CD14-positive monocyte (primary cell): ENCODE measurements around the gene GRPR. TPM values are rescaled to one million over a fixed set of nuclear protein-coding genes. Genes with fewer than 3 reads are reported as not detected.

Experiments
- DNase-seq, 3 donors: peaks; one replicate each; pipeline ENCODE4 v3.0.0-alpha.2; 2011 to 2022
- H2AFZ ChIP-seq: 2 replicates; pipeline ENCODE4 v1.6.0; 2012; ENCODE audit warnings: mild to moderate bottlenecking, low read depth, low read length, inconsistent platforms; ENCODE audit not compliant: insufficient read depth, poor library complexity, severe bottlenecking
- H3K27ac ChIP-seq, 2 donors: 1 replicate in 1 of 2; 2 replicates in 1 of 2; pipeline ENCODE4 v1.5.1; 2012 to 2013; ENCODE audit warnings: low read length in 2 of 2, control low read depth in 1 of 2, inconsistent platforms in 1 of 2, low read depth in 1 of 2, mild to moderate bottlenecking in 1 of 2
- H3K27me3 ChIP-seq, 2 donors: one replicate each; pipeline versions ENCODE4 v1.6.0 to v1.6.1; 2011 to 2013; ENCODE audit warnings: low read length in 2 of 2; ENCODE audit not compliant: control insufficient read depth in 2 of 2, insufficient read depth in 2 of 2
- H3K36me3 ChIP-seq, 2 donors: replicated peaks in 1 of 2; 1 replicate in 1 of 2; 2 replicates in 1 of 2; pipeline versions ENCODE4 v1.5.1 to v1.6.1; 2012 to 2013; ENCODE audit warnings: low read length in 2 of 2, control low read depth in 1 of 2, inconsistent platforms in 1 of 2, mild to moderate bottlenecking in 1 of 2; ENCODE audit not compliant: insufficient read depth in 2 of 2, control insufficient read depth in 1 of 2
- H3K4me1 ChIP-seq, 2 donors: 1 replicate in 1 of 2; 2 replicates in 1 of 2; pipeline versions ENCODE4 v1.5.1 to v1.6.1; 2012 to 2013; ENCODE audit warnings: low read length in 2 of 2, control low read depth in 1 of 2, inconsistent platforms in 1 of 2, mild to moderate bottlenecking in 1 of 2, moderate library complexity in 1 of 2; ENCODE audit not compliant: insufficient read depth in 2 of 2, control insufficient read depth in 1 of 2
- H3K4me2 ChIP-seq: replicated peaks from 2 replicates; pipeline ENCODE3; 2012; ENCODE audit warnings: low read length, moderate library complexity, mild to moderate bottlenecking; ENCODE audit not compliant: poor library complexity, severe bottlenecking; ENCODE audit errors: extremely low read depth
- H3K4me3 ChIP-seq, 3 experiments: fragments of 200-600 bp in 1 of 3; sonication (generic) in 1 of 3; replicated peaks in 1 of 3; 1 replicate in 2 of 3; 2 replicates in 1 of 3; pipeline ENCODE4 v1.5.1; 2011 to 2013; ENCODE audit warnings: low read length in 3 of 3, mild to moderate bottlenecking in 3 of 3, control low read depth in 2 of 3, low read depth in 2 of 3, inconsistent platforms in 1 of 3, moderate library complexity in 1 of 3
- H3K79me2 ChIP-seq: 2 replicates; pipeline ENCODE4 v1.6.0; 2012; ENCODE audit warnings: mild to moderate bottlenecking, control low read depth, inconsistent platforms, low read length, moderate library complexity; ENCODE audit not compliant: insufficient read depth
- H3K9ac ChIP-seq: 2 replicates; pipeline ENCODE4 v1.6.0; 2017; ENCODE audit warnings: low read length, mild to moderate bottlenecking; ENCODE audit not compliant: insufficient read depth, poor library complexity, severe bottlenecking
- H3K9me3 ChIP-seq, 2 donors: replicated peaks in 1 of 2; 1 replicate in 1 of 2; 2 replicates in 1 of 2; pipeline versions ENCODE4 v1.5.1 to v1.6.1; 2012 to 2013; ENCODE audit warnings: low read length in 2 of 2, control low read depth in 1 of 2; ENCODE audit not compliant: control insufficient read depth in 1 of 2, insufficient read depth in 1 of 2
- H4K20me1 ChIP-seq: 2 replicates; pipeline ENCODE4 v1.6.0; 2012; ENCODE audit warnings: mild to moderate bottlenecking, low read length, control low read depth, moderate library complexity; ENCODE audit not compliant: insufficient read depth
- H3K27ac Mint-ChIP-seq, 7 donors: one replicate each; pipeline ENCODE4 v1.8.0; 2020; ENCODE audit warnings: mild to moderate bottlenecking in 7 of 7, mixed read lengths in 7 of 7, moderate library complexity in 6 of 7, inconsistent platforms in 2 of 7
- H3K27me3 Mint-ChIP-seq, 3 donors: one replicate each; pipeline ENCODE4 v1.8.0; 2021 to 2022; ENCODE audit warnings: low read depth in 3 of 3, mild to moderate bottlenecking in 3 of 3, mixed read lengths in 3 of 3, moderate library complexity in 3 of 3, inconsistent platforms in 1 of 3
- H3K36me3 Mint-ChIP-seq, 2 donors: one replicate each; pipeline ENCODE4 v1.8.0; 2020; ENCODE audit warnings: mixed read lengths in 2 of 2, inconsistent platforms in 1 of 2, mild to moderate bottlenecking in 1 of 2
- H3K4me1 Mint-ChIP-seq: one replicate; pipeline ENCODE4 v1.8.0; 2020; ENCODE audit warnings: mild to moderate bottlenecking, mixed read lengths
- H3K4me3 Mint-ChIP-seq, 2 donors: one replicate each; pipeline ENCODE4 v1.8.0; 2020; ENCODE audit warnings: mild to moderate bottlenecking in 2 of 2, mixed read lengths in 2 of 2, moderate library complexity in 1 of 2
- H3K9me3 Mint-ChIP-seq, 7 donors: one replicate each; pipeline ENCODE4 v1.8.0; 2020 to 2022; ENCODE audit warnings: mixed read lengths in 7 of 7, mild to moderate bottlenecking in 6 of 7, moderate library complexity in 6 of 7, inconsistent platforms in 2 of 7
- CTCF ChIP-seq: fragments of 200-600 bp; IDR thresholded peaks from one replicate; pipeline ENCODE4 v1.8.0; 2022; ENCODE audit warnings: antibody characterized with exemption, mild to moderate bottlenecking
- WGBS: methylation state at CpG from one replicate; pipeline ENCODE4 v1.1.5; 2013; ENCODE audit warnings: missing lambda C conversion rate; ENCODE audit not compliant: insufficient coverage; 5-methylcytosine and 5-hydroxymethylcytosine counted together
- intact Hi-C, 2 donors: fragments of 100-400 bp; cut with micrococcal nuclease; formaldehyde crosslinking; loops; one replicate each; pipeline versions ENCODE4 v1.15.0 to v1.15.1; 2023
- polyA plus RNA-seq, 3 donors: library from polyadenylated mRNA; depleted of rRNA in 1 of 3; unstranded in 2 of 3; stranded (reverse) in 1 of 3; fragments of 300-500 nt in 2 of 3; fragments of >200 nt in 1 of 3; fragmentation: Illumina TruSeq in 2 of 3; gene quantifications; 1 replicate in 2 of 3; 2 replicates in 1 of 3; pipeline ENCODE4 v1.2.3, GENCODE V29; 2012 to 2021

GRPR gene
- polyA plus RNA-seq, 3 donors: 0.35 to 0.55 (median 0.46) TPM

DNA sequence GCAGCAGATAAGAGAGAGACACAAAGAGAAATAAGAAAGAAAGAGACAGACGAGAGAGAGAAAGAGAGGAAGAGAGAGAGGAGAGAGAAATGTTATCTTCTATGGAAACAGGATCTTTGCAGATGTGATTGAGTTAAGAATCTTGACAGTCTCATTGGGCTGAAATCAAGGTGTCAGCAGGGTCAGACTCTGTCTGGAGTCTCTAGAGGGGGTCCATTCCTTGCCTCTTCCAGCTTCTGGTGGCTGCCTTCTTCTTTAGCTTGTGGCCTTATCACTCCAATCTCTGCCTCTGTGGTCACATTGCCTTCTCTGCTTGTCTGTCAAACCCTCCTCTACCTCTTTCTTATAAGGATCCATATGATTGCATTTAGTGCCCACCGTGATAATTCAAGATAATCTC, 21.8 kb upstream of the GRPR start:
- H4K20me1 ChIP-seq: no peaks in the 10 kb centered on the region
- no peak overlapping the region for H3K9ac ChIP-seq
- Mint-ChIP-seq H3K27me3 (peaks cover 0 to 29% (median 0%) of the 10 kb centered on the region in 3 donors), H3K36me3 (peaks cover 0 to 2% of the 10 kb centered on the region in 2 donors), H3K27ac (peak overlapping the region; percentile 72 to 98 (median 91)), H3K4me1 (peaks cover 48% of the 10 kb centered on the region), H3K9me3 (peaks cover 0 to 11% (median 6%) of the 10 kb centered on the region in 7 donors), H3K4me3 (no peak overlapping the region)
- intact Hi-C loops: no loop called here
- H2AFZ ChIP-seq: no peak overlapping the region
- peaks cover 43 to 47% of the 10 kb centered on the region in 2 donors for H3K4me1 ChIP-seq
- H3K27ac ChIP-seq: peak overlapping the region in 1 of 2 donors; percentile 86
- peak overlapping the region; percentile 19 for H3K4me2 ChIP-seq
- no peak for DNase-seq
- no peak overlapping the region for H3K4me3 ChIP-seq
- no CpG with 5 or more reads among the region's 2 CpGs for WGBS
- H3K9me3 ChIP-seq: peaks cover 0 to 6% of the 10 kb centered on the region in 2 donors
- no peak for TF ChIP-seq CTCF
- H3K27me3 ChIP-seq: peaks cover 0 to 2% of the 10 kb centered on the region in 2 donors
- no peaks in the 10 kb centered on the region for H3K36me3 ChIP-seq
- H3K79me2 ChIP-seq: no peaks in the 10 kb centered on the region

DNA sequence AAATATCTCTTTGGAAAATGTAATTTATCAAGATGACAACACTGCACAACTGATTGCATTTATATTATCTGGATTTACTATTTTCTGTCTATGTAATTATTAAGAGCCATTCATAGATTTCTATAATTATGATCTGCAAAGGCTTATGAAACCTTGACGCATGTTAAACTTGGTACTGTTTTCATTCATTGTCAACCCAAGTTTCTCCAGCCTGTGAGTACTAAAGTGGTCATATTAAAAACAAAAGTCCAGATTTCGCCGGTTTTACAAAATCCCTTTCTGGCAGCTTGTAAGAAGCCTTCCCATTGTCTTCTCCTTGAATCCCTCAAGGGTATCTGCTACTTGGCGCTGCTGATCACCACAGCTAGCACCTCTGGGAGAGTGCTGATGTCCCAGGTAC, 19.7 kb upstream of the GRPR start:
- H3K27ac Mint-ChIP-seq: no peak overlapping the region
- no peak for DNase-seq

More for the DNA sequence above, 19.7 kb upstream of the GRPR start:
- no peak for TF ChIP-seq CTCF
- Histone ChIP-seq H3K4me3 (no peak overlapping the region), H3K9ac (no peak overlapping the region), H4K20me1 (no peaks in the 10 kb centered on the region), H2AFZ (no peak overlapping the region), H3K4me1 (peaks cover 33 to 36% of the 10 kb centered on the region in 2 donors), H3K27me3 (peaks cover 0 to 5% of the 10 kb centered on the region in 2 donors), H3K79me2 (no peaks in the 10 kb centered on the region), H3K36me3 (no peaks in the 10 kb centered on the region), H3K4me2 (no peak overlapping the region), H3K27ac (no peak overlapping the region), H3K9me3 (peaks cover 0 to 6% of the 10 kb centered on the region in 2 donors)
- Mint-ChIP-seq H3K27me3 (peaks cover 0 to 28% (median 0%) of the 10 kb centered on the region in 3 donors), H3K9me3 (peaks cover 0 to 7% (median 6%) of the 10 kb centered on the region in 7 donors), H3K36me3 (peaks cover 0 to 2% of the 10 kb centered on the region in 2 donors), H3K4me3 (no peak overlapping the region), H3K4me1 (peaks cover 35% of the 10 kb centered on the region)
- WGBS: 100% methylated on average over 2 of the region's 4 CpGs
- intact Hi-C loops: no loop called here
